Activated CD4-positive, alpha-beta T cell treated with anti-CD3 and anti-CD28 coated beads, Interleukin-2, amount 50 U/mL, for 48 hours (primary cell): ENCODE results near the gene TC2N.
"Not testable (repeated sequence)": the region's sequence is repeated elsewhere in the genome, so short reads cannot be mapped to it uniquely, and the experiment has no call there.

Experiments used
- DNase-seq, 2 experiments: peaks; one replicate each; pipeline ENCODE4 v3.0.0-alpha.2; 2020

TC2N gene

GRCh38 chr14:91830777-91831176 is 36.6 kb downstream of the TC2N start:
- peak; percentile 22 to 42 for DNase-seq

- DNase-seq, result no peak
Measured at GRCh38 chr14:91829511-91829910, 37.8 kb downstream of the TC2N start.

- DNase-seq, result no peak
Measured at GRCh38 chr14:91827746-91828145, 39.6 kb downstream of the TC2N start.

GRCh38 chr14:91817566-91818325 is 49.6 kb downstream of the TC2N start:
- DNase-seq, result no peak

GRCh38 chr14:91814317-91814716 is 53.0 kb downstream of the TC2N start:
- no peak for DNase-seq

GRCh38 chr14:91810699-91811098 is 56.6 kb downstream of the TC2N start:
- no peak for DNase-seq

- DNase-seq, result no peak
Measured at GRCh38 chr14:91806716-91807115, 60.6 kb downstream of the TC2N start.

GRCh38 chr14:91806094-91806493 is 61.2 kb downstream of the TC2N start:
- DNase-seq, result not testable (repeated sequence)

GRCh38 chr14:91805659-91806058 is 61.7 kb downstream of the TC2N start:
- no peak for DNase-seq

- no peak for DNase-seq
Measured at GRCh38 chr14:91801358-91801757, 66.0 kb downstream of the TC2N start.

GRCh38 chr14:91796617-91797347 is 70.6 kb downstream of the TC2N start:
- no peak for DNase-seq

GRCh38 chr14:91793704-91794103 is 73.6 kb downstream of the TC2N start:
- no peak for DNase-seq

GRCh38 chr14:91786188-91786587 is 81.1 kb downstream of the TC2N start:
- no peak for DNase-seq

GRCh38 chr14:91780452-91780851 is 86.9 kb downstream of the TC2N start:
- DNase-seq, result no peak

- DNase-seq, result no peak
Measured at GRCh38 chr14:91778217-91778616, 89.1 kb downstream of the TC2N start.

GRCh38 chr14:91774140-91775096 is 92.9 kb downstream of the TC2N start:
- no peak for DNase-seq

GRCh38 chr14:91770185-91770584 is 97.2 kb downstream of the TC2N start:
- DNase-seq, result no peak

GRCh38 chr14:91755570-91756295 is 111.6 kb downstream of the TC2N start:
- DNase-seq, result no peak

- no peak for DNase-seq
Measured at GRCh38 chr14:91754819-91755218, 112.5 kb downstream of the TC2N start.

- no peak for DNase-seq
Measured at GRCh38 chr14:91754185-91754584, 113.2 kb downstream of the TC2N start.

- DNase-seq, result no peak
Measured at GRCh38 chr14:91753501-91754128, 113.7 kb downstream of the TC2N start.

GRCh38 chr14:91752961-91753360 is 114.4 kb downstream of the TC2N start:
- DNase-seq, result no peak
